Cerebellar cortex (tissue), 1 donor: ENCODE results near the gene TMCC1.
"Not testable (repeated sequence)": the region's sequence is repeated elsewhere in the genome, so short reads cannot be mapped to it uniquely, and the experiment has no call there.

Source experiments
- DNase-seq: peaks from one replicate; pipeline ENCODE4 v3.0.0-alpha.2; 2015; ENCODE audit warnings: low spot score

The TMCC1 gene

GRCh38 chr3:129684270-129684669 lies 209.2 kb downstream of the TMCC1 start:
- DNase-seq = peak; percentile 58

- DNase-seq = peak; percentile 71
These were observed 210.3 kb downstream of the TMCC1 start for GRCh38 chr3:129683201-129683600.

GRCh38 chr3:129676985-129677384 lies 216.5 kb downstream of the TMCC1 start:
- no peak for DNase-seq

GRCh38 chr3:129674798-129675123 lies 218.8 kb downstream of the TMCC1 start:
- not testable (repeated sequence) for DNase-seq

GRCh38 chr3:129673897-129674797 lies 219.4 kb downstream of the TMCC1 start:
- no peak for DNase-seq

- peak; percentile 23 for DNase-seq
These were observed 220.5 kb downstream of the TMCC1 start for GRCh38 chr3:129673012-129673411.

- no peak for DNase-seq
These were observed 221.1 kb downstream of the TMCC1 start for GRCh38 chr3:129672412-129672811.

GRCh38 chr3:129665024-129665768 lies 228.3 kb downstream of the TMCC1 start:
- DNase-seq = no peak

- DNase-seq = peak; percentile 23
These were observed 229.4 kb downstream of the TMCC1 start for GRCh38 chr3:129663930-129664646.

- DNase-seq = no peak
These were observed 230.5 kb downstream of the TMCC1 start for GRCh38 chr3:129663045-129663446.

GRCh38 chr3:129662191-129662608 lies 231.3 kb downstream of the TMCC1 start:
- no peak for DNase-seq

- DNase-seq = no peak
These were observed 231.7 kb downstream of the TMCC1 start for GRCh38 chr3:129661766-129662165.

- no peak for DNase-seq
These were observed 235.2 kb downstream of the TMCC1 start for GRCh38 chr3:129658110-129658843.

GRCh38 chr3:129657261-129658046 lies 236.1 kb downstream of the TMCC1 start:
- no peak for DNase-seq

- no peak for DNase-seq
These were observed 236.8 kb downstream of the TMCC1 start for GRCh38 chr3:129656659-129657247.

GRCh38 chr3:129655291-129655700 lies 238.2 kb downstream of the TMCC1 start:
- DNase-seq = no peak

- DNase-seq = no peak
These were observed 239.4 kb downstream of the TMCC1 start for GRCh38 chr3:129654131-129654530.

GRCh38 chr3:129653019-129653418 lies 240.5 kb downstream of the TMCC1 start:
- no peak for DNase-seq

- DNase-seq = peak; percentile 63
These were observed 241.9 kb downstream of the TMCC1 start for GRCh38 chr3:129651435-129652202.
